Adrenal gland (tissue), 12 donors: ENCODE data around the gene GRB10. TPM values are rescaled to one million over a fixed set of nuclear protein-coding genes. Genes with fewer than 3 reads are reported as not detected.

Experiments
- DNase-seq, 7 donors: peaks; one replicate each; pipeline ENCODE4 v3.0.0-alpha.2; 2019 to 2020
- H3K27ac ChIP-seq, 5 donors: fragments of 200-600 bp; sonication (generic) in 4 of 5; 1 replicate in 3 of 5; 2 replicates in 2 of 5; pipeline versions ENCODE4 v1.5.1 to v1.8.0; 2016 to 2020; ENCODE audit warnings: mild to moderate bottlenecking in 1 of 5
- H3K27me3 ChIP-seq: fragments of 200-600 bp; 2 replicates; pipeline ENCODE4 v1.8.0; 2021
- H3K36me3 ChIP-seq, 2 donors: fragments of 200-600 bp; replicated peaks in 1 of 2; 1 replicate in 1 of 2; 2 replicates in 1 of 2; pipeline versions ENCODE4 v1.5.1 to v1.8.0; 2018 to 2022
- H3K4me1 ChIP-seq, 2 donors: fragments of 200-600 bp; replicated peaks in 1 of 2; 1 replicate in 1 of 2; 2 replicates in 1 of 2; pipeline versions ENCODE4 v1.5.1 to v1.8.0; 2018 to 2021
- H3K4me3 ChIP-seq, 4 donors: fragments of 200-600 bp; sonication (generic) in 3 of 4; one replicate each; pipeline ENCODE4 v1.5.1; 2016 to 2018
- H3K9me3 ChIP-seq, 3 donors: fragments of 200-600 bp; sonication (generic) in 1 of 3; replicated peaks in 1 of 3; 1 replicate in 2 of 3; 2 replicates in 1 of 3; pipeline versions ENCODE4 v1.5.1 to v1.8.0; 2016 to 2021
- POLR2A ChIP-seq, 2 donors: fragments of 450-650 bp; IDR thresholded peaks; one replicate each; pipeline ENCODE4 v1.6.1; 2017; ENCODE audit warnings: antibody characterized with exemption in 2 of 2, mild to moderate bottlenecking in 2 of 2, moderate library complexity in 1 of 2
- WGBS, 4 donors: extraction: QIAGEN DNeasy Blood & Tissue Kit in 2 of 4; methylation state at CpG; one replicate each; pipeline versions ENCODE4 v1.1.5 to v1.1.7; 2013 to 2017; 5-methylcytosine and 5-hydroxymethylcytosine counted together
- intact Hi-C, 2 donors: fragments of 100-400 bp; cut with DNase I; formaldehyde crosslinking; loops; one replicate each; pipeline versions ENCODE4 v1.14.1 to v1.15.0; 2022 to 2023
- polyA plus RNA-seq, 3 donors: library from polyadenylated mRNA; stranded (reverse); fragments of 200-250 nt in 2 of 3; fragments of 350-450 nt in 1 of 3; fragmentation: Illumina TruSeq in 1 of 3; extraction: RNeasy Lipid Tissue Mini Kit (QIAGEN cat#74804) in 1 of 3; gene quantifications; one replicate each; pipeline ENCODE4 v1.2.3, GENCODE V29; 2013 to 2014
- total RNA-seq, 9 donors: library from RNA; depleted of rRNA in 4 of 9; stranded (reverse); fragments of >200 nt in 4 of 9; fragments of 120-200 nt in 1 of 9; fragmentation: NEBNext Ultra II Directional in 1 of 9; extraction: Animal tissue kit (Norgen Biotek cat#: 25700) in 1 of 9; gene quantifications; one replicate each; pipeline versions ENCODE4 v1.1.0 to v1.2.4, GENCODE V29; 2013 to 2023
- TF ChIP-seq, protein P1 (sequence below), 6 experiments: fragments of 450-650 bp in 4 of 6; fragments of 200-600 bp in 2 of 6; sonication (generic) in 1 of 6; IDR thresholded peaks; 1 replicate in 5 of 6; 2 replicates in 1 of 6; pipeline versions ENCODE4 v1.5.1 to v1.8.0; 2016 to 2021; ENCODE audit warnings: antibody characterized with exemption in 6 of 6, mild to moderate bottlenecking in 2 of 6, moderate library complexity in 1 of 6
- donor health status: healthy with polysubstance abuse.
- donor health status: Bipolar disorder and iron deficiency.
- donor health status: DM: yes; HTN: yes; CAD: no.
- donor health status: DM: no; HTN: no; CAD: no.
- donor health status: DM: no; HTN: no; CAD: no.
- donor health status: DM: yes; HTN: yes; CAD: no.

Gene GRB10
- total and polyA plus RNA-seq, 12 donors: 33.5 to 158 (median 67.3) TPM

DNA sequence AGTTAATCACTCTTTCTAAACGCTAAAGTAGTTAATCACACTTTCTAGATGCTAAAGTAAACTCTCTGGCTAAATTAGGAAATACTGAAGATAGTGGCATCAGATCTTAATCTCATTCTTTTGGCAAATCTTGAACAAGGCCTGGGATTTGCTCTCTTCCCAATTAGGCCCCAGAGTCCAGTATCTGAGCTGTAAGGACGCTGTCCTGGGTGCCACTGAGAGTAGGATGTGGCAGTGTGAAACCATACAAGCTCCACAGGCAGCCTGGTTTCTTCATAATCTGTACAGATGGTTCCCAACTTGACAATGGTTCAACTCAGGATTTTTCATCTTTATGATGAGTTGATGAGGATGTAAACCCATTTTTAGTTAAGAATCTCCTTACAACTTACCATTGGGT is 36.9 kb downstream of the GRB10 start:
- intact Hi-C loops: no loop called here
- WGBS, 4 donors: 50 to 78% (median 66%) methylated on average over 2 of the region's 2 CpGs
- H3K27me3 ChIP-seq: no peaks in the 10 kb centered on the region
- TF ChIP-seq, protein P1, sequence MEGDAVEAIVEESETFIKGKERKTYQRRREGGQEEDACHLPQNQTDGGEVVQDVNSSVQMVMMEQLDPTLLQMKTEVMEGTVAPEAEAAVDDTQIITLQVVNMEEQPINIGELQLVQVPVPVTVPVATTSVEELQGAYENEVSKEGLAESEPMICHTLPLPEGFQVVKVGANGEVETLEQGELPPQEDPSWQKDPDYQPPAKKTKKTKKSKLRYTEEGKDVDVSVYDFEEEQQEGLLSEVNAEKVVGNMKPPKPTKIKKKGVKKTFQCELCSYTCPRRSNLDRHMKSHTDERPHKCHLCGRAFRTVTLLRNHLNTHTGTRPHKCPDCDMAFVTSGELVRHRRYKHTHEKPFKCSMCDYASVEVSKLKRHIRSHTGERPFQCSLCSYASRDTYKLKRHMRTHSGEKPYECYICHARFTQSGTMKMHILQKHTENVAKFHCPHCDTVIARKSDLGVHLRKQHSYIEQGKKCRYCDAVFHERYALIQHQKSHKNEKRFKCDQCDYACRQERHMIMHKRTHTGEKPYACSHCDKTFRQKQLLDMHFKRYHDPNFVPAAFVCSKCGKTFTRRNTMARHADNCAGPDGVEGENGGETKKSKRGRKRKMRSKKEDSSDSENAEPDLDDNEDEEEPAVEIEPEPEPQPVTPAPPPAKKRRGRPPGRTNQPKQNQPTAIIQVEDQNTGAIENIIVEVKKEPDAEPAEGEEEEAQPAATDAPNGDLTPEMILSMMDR (IDR thresholded peaks at IDR 0.05): no peak
- TF ChIP-seq POLR2A (IDR thresholded peaks at IDR 0.05): no peak
- H3K27ac ChIP-seq: no peak overlapping the region
- no peaks in the 10 kb centered on the region for H3K4me1 ChIP-seq
- H3K36me3 ChIP-seq: peaks cover 0 to 4% of the 10 kb centered on the region in 2 donors
- no peaks in the 10 kb centered on the region for H3K9me3 ChIP-seq
- no peak for DNase-seq
- no peak overlapping the region for H3K4me3 ChIP-seq

DNA sequence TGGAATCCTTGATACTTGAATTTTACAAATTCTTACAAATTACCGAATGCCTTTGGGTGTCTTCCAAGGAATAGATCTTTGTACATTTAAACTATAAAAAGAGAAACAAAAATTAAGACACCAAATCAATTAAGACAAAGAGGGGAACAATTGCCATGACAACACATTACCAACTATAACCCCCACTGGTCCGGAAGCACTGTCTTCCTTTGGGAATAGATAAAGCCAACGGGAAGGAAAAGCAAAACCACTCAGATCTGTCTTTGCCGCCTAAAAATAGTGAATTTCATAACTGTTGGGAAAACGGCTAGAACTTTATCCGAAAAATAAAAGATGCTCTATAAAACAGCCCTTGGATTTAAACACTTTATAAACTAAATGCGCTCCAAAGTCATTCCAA is 37.4 kb downstream of the GRB10 start:
- H3K36me3 ChIP-seq: peaks cover 0 to 4% of the 10 kb centered on the region in 2 donors
- no peak overlapping the region for H3K27ac ChIP-seq
- H3K27me3 ChIP-seq: no peaks in the 10 kb centered on the region
- WGBS, 4 donors: 75 to 83% (median 80%) methylated on average over 7 of the region's 7 CpGs
- intact Hi-C loops: no loop called here
- no peaks in the 10 kb centered on the region for H3K9me3 ChIP-seq
- DNase-seq: no peak
- H3K4me3 ChIP-seq: no peak overlapping the region
- TF ChIP-seq POLR2A (IDR thresholded peaks at IDR 0.05): no peak
- TF ChIP-seq, protein P1 (IDR thresholded peaks at IDR 0.05): no peak
- no peaks in the 10 kb centered on the region for H3K4me1 ChIP-seq

DNA sequence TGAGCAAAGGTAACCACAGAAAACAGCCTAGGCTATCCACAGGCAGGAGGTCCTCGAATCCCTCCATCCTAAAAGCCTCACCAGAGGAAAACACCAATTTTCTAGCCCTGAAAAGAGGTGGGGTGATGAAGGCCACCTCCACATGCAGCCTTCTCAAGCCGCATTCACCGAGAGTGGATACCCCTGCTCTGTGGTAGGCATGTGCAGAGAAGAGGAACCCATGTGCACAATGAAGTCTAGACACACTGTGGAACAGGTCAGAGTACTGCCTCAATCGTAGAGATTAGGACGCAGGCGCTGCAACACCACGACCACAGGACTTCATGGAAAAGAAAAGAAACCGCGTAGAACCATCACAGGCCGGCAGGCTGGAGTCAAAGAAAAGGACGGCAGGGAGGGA is 38.8 kb downstream of the GRB10 start:
- no peaks in the 10 kb centered on the region for H3K27me3 ChIP-seq
- intact Hi-C loops: no loop called here
- no peak overlapping the region for H3K4me3 ChIP-seq
- H3K4me1 ChIP-seq: no peaks in the 10 kb centered on the region
- no peak for DNase-seq
- H3K9me3 ChIP-seq: no peaks in the 10 kb centered on the region
- H3K27ac ChIP-seq: no peak overlapping the region
- WGBS, 4 donors: 86 to 97% (median 93%) methylated on average over 11 of the region's 11 CpGs
- no peak for TF ChIP-seq POLR2A (IDR thresholded peaks at IDR 0.05)
- TF ChIP-seq, protein P1 (IDR thresholded peaks at IDR 0.05): no peak
- H3K36me3 ChIP-seq: peaks cover 0 to 4% of the 10 kb centered on the region in 2 donors

DNA sequence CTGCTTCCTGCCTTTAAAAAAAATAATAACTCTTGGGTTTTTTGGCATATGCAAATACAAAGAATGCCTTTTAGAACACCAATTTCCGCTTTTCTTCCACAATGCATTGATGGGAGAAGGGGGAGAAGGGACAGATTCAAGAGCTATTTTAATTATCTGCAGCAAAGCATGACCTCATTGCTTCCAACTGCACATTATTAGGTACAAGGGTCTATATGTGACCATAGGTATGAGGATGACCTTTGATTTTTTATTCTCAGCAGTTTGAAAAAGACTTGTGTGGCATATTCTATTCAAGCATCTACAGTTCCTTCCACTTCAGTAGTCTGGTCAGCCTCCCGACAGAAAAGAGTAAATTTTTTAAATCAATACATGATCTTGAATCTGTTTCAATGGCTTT is 39.7 kb downstream of the GRB10 start:
- Histone ChIP-seq H3K4me3 (no peak overlapping the region), H3K36me3 (peaks cover 0 to 4% of the 10 kb centered on the region in 2 donors), H3K9me3 (no peaks in the 10 kb centered on the region), H3K27ac (no peak overlapping the region), H3K4me1 (peaks cover 0 to 5% of the 10 kb centered on the region in 2 donors), H3K27me3 (no peaks in the 10 kb centered on the region)
- intact Hi-C loops: no loop called here
- TF ChIP-seq, protein P1 (IDR thresholded peaks at IDR 0.05): no peak
- no peak for TF ChIP-seq POLR2A (IDR thresholded peaks at IDR 0.05)
- WGBS, 4 donors: 86 to 95% (median 91%) methylated on average over 2 of the region's 2 CpGs
- no peak for DNase-seq
